ENCODE data around the gene HSPD1. TPM values are rescaled to one million over a fixed set of nuclear protein-coding genes. Genes with fewer than 3 reads are reported as not detected.

The HSPD1 gene
- total RNA-seq, 4 donors from 2014 or later: 76.8 to 258 (median 161) TPM

GRCh38 chr2:197515315-197515738 is 15.7 kb upstream of the HSPD1 start:
- intact Hi-C loops (cut with DNase I; ENCODE audit: low total_unique reads): no loop called here
- H3K4me1 ChIP-seq: peaks cover 0 to 5% of the 10 kb centered on the region in 2 donors
- H3K4me3 ChIP-seq: peak overlapping the region; percentile 65 to 80
- H3K36me3 ChIP-seq: no peaks in the 10 kb centered on the region
- H3K27ac ChIP-seq: peak overlapping the region; percentile 83 to 97
- TF ChIP-seq CTCF (IDR thresholded peaks at IDR 0.05): no peak
- TF ChIP-seq POLR2A (IDR thresholded peaks at IDR 0.05): no peak
- no peak for DNase-seq
- H3K27me3 ChIP-seq: no peaks in the 10 kb centered on the region
- H3K9me3 ChIP-seq: no peaks in the 10 kb centered on the region

GRCh38 chr2:197514754-197515153 is 15.1 kb upstream of the HSPD1 start:
- Histone ChIP-seq H3K4me3 (peak overlapping the region in 1 of 2 donors; percentile 80), H3K9me3 (no peaks in the 10 kb centered on the region), H3K27ac (peak overlapping the region; percentile 83 to 97), H3K27me3 (no peaks in the 10 kb centered on the region), H3K4me1 (peaks cover 0 to 5% of the 10 kb centered on the region in 2 donors), H3K36me3 (no peaks in the 10 kb centered on the region)
- intact Hi-C loops (cut with DNase I; ENCODE audit: low total_unique reads): no loop called here
- TF ChIP-seq CTCF (IDR thresholded peaks at IDR 0.05): no peak
- no peak for TF ChIP-seq POLR2A (IDR thresholded peaks at IDR 0.05)
- DNase-seq: no peak

GRCh38 chr2:197513915-197514314 is 14.3 kb upstream of the HSPD1 start:
- Histone ChIP-seq H3K9me3 (no peaks in the 10 kb centered on the region), H3K4me3 (no peak overlapping the region), H3K27ac (no peak overlapping the region), H3K27me3 (no peaks in the 10 kb centered on the region), H3K36me3 (no peaks in the 10 kb centered on the region), H3K4me1 (peaks cover 0 to 5% of the 10 kb centered on the region in 2 donors)
- TF ChIP-seq POLR2A (IDR thresholded peaks at IDR 0.05): no peak
- TF ChIP-seq CTCF (IDR thresholded peaks at IDR 0.05): no peak
- DNase-seq: no peak
- intact Hi-C loops (cut with DNase I; ENCODE audit: low total_unique reads): no loop called here

- H3K9me3 ChIP-seq: no peaks in the 10 kb centered on the region
- intact Hi-C loops (cut with DNase I; ENCODE audit: low total_unique reads): no loop called here
- H3K36me3 ChIP-seq: no peaks in the 10 kb centered on the region
- peaks cover 0 to 4% of the 10 kb centered on the region in 2 donors for H3K4me1 ChIP-seq
- H3K27me3 ChIP-seq: no peaks in the 10 kb centered on the region
- no peak overlapping the region for H3K4me3 ChIP-seq
- no peak for TF ChIP-seq POLR2A (IDR thresholded peaks at IDR 0.05)
- TF ChIP-seq CTCF (IDR thresholded peaks at IDR 0.05): no peak
- DNase-seq: no peak
- H3K27ac ChIP-seq: no peak overlapping the region
These were observed 7.0 kb upstream of the HSPD1 start for GRCh38 chr2:197506658-197507057.

GRCh38 chr2:197504512-197504911 is 4.9 kb upstream of the HSPD1 start:
- H3K27me3 ChIP-seq: no peaks in the 10 kb centered on the region

More at GRCh38 chr2:197504512-197504911, 4.9 kb upstream of the HSPD1 start:
- H3K4me1 ChIP-seq: peaks cover 0 to 4% of the 10 kb centered on the region in 2 donors
- H3K4me3 ChIP-seq: no peak overlapping the region
- DNase-seq: no peak
- intact Hi-C loops (cut with DNase I; ENCODE audit: low total_unique reads): no loop called here
- no peak overlapping the region for H3K27ac ChIP-seq
- TF ChIP-seq CTCF (IDR thresholded peaks at IDR 0.05): no peak
- TF ChIP-seq POLR2A (IDR thresholded peaks at IDR 0.05): no peak
- no peaks in the 10 kb centered on the region for H3K9me3 ChIP-seq
- no peaks in the 10 kb centered on the region for H3K36me3 ChIP-seq

Data from uterus (tissue), 4 donors.